ENCODE results near the gene CREG1. TPM values are rescaled to one million over a fixed set of nuclear protein-coding genes. Genes with fewer than 3 reads are reported as not detected.

Gene CREG1
- polyA plus RNA-seq (2011; rRNA removed): 129 and 132 TPM in 2 replicates
- 39.0 and 55.6 TPM in 2 replicates for polyA plus RNA-seq (2012; cell fraction: cytosol; rRNA removed)
- 24.0 and 29.6 TPM in 2 replicates for polyA plus RNA-seq (2012; cell fraction: nucleus; rRNA removed)
- polyA plus RNA-seq (2017; fragmentation: RNase III; extraction: RNeasy Plus Mini Kit Qiagen cat#74134 plus additional on column Dnase treatment): 64.6 to 70.2 TPM (median 65.3 TPM) in 3 replicates
- 20.5 and 23.4 TPM in 2 replicates for polyA minus RNA-seq (2011; rRNA and poly(A)+ RNA removed)

DNA sequence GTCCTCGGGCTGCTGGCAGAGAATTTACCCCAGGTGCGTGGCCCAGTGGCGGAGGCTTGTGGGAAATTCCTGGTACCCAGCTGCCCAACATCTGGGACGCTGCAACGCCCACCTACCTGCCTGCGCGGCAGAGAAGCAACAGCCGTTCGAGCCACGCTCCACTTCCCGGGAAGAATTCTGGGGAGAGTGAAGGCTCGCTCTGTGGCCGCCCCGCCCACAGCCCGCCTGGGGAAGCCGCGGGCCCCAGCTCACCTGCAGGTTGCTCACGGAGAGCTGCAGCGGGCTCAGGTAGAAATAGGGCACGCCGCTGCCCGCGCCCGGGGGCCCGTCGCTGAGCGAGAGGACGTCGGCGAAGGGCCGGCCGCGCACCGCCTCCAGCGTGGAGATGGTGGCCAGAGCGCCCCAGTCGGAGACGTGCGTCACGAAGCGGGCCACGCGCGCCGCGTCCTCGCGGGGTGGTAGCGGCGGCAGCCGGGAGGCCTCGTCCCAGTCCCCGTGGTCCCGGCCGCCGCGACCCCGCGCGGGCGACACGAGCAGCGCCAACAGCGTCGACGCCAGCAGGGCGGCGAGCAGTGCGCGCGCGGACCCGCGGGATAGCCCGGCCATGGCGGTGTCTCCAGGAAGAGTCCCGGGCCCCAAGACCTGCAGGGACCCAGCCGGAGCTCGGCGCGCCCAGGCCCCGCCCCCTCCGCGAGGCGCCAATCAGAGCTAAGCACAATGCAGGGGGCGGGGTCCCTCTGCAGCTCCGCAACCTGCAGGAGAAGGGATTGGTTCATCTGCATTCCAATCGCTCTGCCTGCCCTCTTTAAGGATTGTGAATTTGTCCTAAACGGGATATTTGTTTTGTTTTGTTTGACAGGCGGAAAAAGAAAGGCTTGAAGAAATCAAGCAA lies at the start of gene CREG1:
Gene CREG1 (minus strand): TSS at position 627 of the 892 bp plus-strand sequence.
- WGBS (ENCODE audit: missing lambda C conversion rate): 4% methylated on average over 45 of the region's 90 CpGs
- H3K4me2 ChIP-seq: peak within 1 kb of the TSS; percentile 72
- ATAC-seq (peak; percentile 95 to 100), DNase-seq (ENCODE audit: low read depth in 1 of 2, low spot score in 1 of 2) (peak; percentile 93 to 96), FAIRE-seq (no peak)
- H3K9me3 ChIP-seq: no peaks in the 10 kb centered on the region
- H3K4me1 ChIP-seq: peaks cover 21% of the 10 kb centered on the region
- H3K4me3 ChIP-seq: peak within 1 kb of the TSS; percentile 68
- H3K27ac ChIP-seq: peak within 1 kb of the TSS; percentile 77 to 95
- ChIA-PET POLR2A (interaction anchor here (0.7 to 1.3 kb wide), 7 partner anchors 9 to 319 kb away, joined by 3 to 11 read pairs (median 5); no protein-coding TSS in a partner anchor), CTCF (interaction anchor here (0.6 to 3.7 kb wide), 10 partner anchors 12 to 489 kb away, joined by 3 to 34 read pairs (median 6); no protein-coding TSS in a partner anchor)
- TF ChIP-seq RFX5 (IDR thresholded peaks at IDR 0.05) (peak; percentile 45; the same call in 1 of the 2 replicates), MAZ (IDR thresholded peaks at IDR 0.05; ENCODE audit: borderline replicate concordance, low read depth, low read length) (no peak), HOXA7 (CRISPR knock-in tag; IDR thresholded peaks at IDR 0.05) (no peak), CTCF (IDR thresholded peaks at IDR 0.05) (no peak), EHF (CRISPR knock-in tag; IDR thresholded peaks at IDR 0.05) (no peak), PHF8 (IDR thresholded peaks at IDR 0.05; ENCODE audit: borderline replicate concordance, low read depth) (peak; percentile 92; the same call in 1 of the 2 replicates), POLR2AphosphoS2 (conservative IDR thresholded peaks at IDR 0.05; ENCODE audit: low read length) (no peak), JUNB (IDR thresholded peaks at IDR 0.05) (no peak), JUN (IDR thresholded peaks at IDR 0.05) (peak; percentile 62 to 75; a peak in 4 of 5 replicates), POLR2A (IDR thresholded peaks at IDR 0.05; ENCODE audit: low read length) (peak; percentile 90), NPAS2 (CRISPR knock-in tag; IDR thresholded peaks at IDR 0.05; ENCODE audit: borderline replicate concordance) (no peak), SREBF2 (IDR thresholded peaks at IDR 0.05) (no peak), FOXS1 (CRISPR knock-in tag; IDR thresholded peaks at IDR 0.05) (no peak), MAX (IDR thresholded peaks at IDR 0.05) (peak; percentile 58), ATOH8 (CRISPR knock-in tag; IDR thresholded peaks at IDR 0.05; ENCODE audit: low read depth) (no peak), ZSCAN20 (CRISPR knock-in tag; IDR thresholded peaks at IDR 0.05) (no peak), MYC (IDR thresholded peaks at IDR 0.05; ENCODE audit: borderline replicate concordance, low read length) (0 out of 2 replicates have a peak, but pooled peaks have one; percentile 32), BHLHE40 (IDR thresholded peaks at IDR 0.05; ENCODE audit: low read depth, low read length) (no peak), PBX3 (IDR thresholded peaks at IDR 0.05) (no peak), CBX8 (IDR thresholded peaks at IDR 0.05) (no peak), RAD21 (conservative IDR thresholded peaks at IDR 0.05 in 1 of 2, IDR thresholded peaks at IDR 0.05 in 1 of 2) (no peak), HEYL (CRISPR knock-in tag; IDR thresholded peaks at IDR 0.05) (no peak), HOXB13 (CRISPR knock-in tag; IDR thresholded peaks at IDR 0.05; ENCODE audit: low read depth) (peak; percentile 35; the same call in 1 of the 2 replicates), ZFP36 (IDR thresholded peaks at IDR 0.05; ENCODE audit: borderline replicate concordance, partially characterized antibody) (no peak)
- TF ChIP-seq, protein P1, sequence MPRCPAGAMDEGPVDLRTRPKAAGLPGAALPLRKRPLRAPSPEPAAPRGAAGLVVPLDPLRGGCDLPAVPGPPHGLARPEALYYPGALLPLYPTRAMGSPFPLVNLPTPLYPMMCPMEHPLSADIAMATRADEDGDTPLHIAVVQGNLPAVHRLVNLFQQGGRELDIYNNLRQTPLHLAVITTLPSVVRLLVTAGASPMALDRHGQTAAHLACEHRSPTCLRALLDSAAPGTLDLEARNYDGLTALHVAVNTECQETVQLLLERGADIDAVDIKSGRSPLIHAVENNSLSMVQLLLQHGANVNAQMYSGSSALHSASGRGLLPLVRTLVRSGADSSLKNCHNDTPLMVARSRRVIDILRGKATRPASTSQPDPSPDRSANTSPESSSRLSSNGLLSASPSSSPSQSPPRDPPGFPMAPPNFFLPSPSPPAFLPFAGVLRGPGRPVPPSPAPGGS (IDR thresholded peaks at IDR 0.05): peak; percentile 86; the same call in 2 of the 3 replicates
- TF ChIP-seq, protein P2, sequence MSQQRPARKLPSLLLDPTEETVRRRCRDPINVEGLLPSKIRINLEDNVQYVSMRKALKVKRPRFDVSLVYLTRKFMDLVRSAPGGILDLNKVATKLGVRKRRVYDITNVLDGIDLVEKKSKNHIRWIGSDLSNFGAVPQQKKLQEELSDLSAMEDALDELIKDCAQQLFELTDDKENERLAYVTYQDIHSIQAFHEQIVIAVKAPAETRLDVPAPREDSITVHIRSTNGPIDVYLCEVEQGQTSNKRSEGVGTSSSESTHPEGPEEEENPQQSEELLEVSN (IDR thresholded peaks at IDR 0.05; ENCODE audit: borderline replicate concordance, low read depth): 0 out of 2 replicates have a peak, but pooled peaks have one; percentile 11
- TF ChIP-seq, protein P3, sequence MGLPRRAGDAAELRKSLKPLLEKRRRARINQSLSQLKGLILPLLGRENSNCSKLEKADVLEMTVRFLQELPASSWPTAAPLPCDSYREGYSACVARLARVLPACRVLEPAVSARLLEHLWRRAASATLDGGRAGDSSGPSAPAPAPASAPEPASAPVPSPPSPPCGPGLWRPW (IDR thresholded peaks at IDR 0.05): no peak
- TF ChIP-seq, protein P4, sequence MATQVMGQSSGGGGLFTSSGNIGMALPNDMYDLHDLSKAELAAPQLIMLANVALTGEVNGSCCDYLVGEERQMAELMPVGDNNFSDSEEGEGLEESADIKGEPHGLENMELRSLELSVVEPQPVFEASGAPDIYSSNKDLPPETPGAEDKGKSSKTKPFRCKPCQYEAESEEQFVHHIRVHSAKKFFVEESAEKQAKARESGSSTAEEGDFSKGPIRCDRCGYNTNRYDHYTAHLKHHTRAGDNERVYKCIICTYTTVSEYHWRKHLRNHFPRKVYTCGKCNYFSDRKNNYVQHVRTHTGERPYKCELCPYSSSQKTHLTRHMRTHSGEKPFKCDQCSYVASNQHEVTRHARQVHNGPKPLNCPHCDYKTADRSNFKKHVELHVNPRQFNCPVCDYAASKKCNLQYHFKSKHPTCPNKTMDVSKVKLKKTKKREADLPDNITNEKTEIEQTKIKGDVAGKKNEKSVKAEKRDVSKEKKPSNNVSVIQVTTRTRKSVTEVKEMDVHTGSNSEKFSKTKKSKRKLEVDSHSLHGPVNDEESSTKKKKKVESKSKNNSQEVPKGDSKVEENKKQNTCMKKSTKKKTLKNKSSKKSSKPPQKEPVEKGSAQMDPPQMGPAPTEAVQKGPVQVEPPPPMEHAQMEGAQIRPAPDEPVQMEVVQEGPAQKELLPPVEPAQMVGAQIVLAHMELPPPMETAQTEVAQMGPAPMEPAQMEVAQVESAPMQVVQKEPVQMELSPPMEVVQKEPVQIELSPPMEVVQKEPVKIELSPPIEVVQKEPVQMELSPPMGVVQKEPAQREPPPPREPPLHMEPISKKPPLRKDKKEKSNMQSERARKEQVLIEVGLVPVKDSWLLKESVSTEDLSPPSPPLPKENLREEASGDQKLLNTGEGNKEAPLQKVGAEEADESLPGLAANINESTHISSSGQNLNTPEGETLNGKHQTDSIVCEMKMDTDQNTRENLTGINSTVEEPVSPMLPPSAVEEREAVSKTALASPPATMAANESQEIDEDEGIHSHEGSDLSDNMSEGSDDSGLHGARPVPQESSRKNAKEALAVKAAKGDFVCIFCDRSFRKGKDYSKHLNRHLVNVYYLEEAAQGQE (IDR thresholded peaks at IDR 0.05): no peak

All from A549 (cell line).